Epithelial cell of esophagus (primary cell): Measurements from ENCODE around the gene PLB1.

ENCODE experiments used
- DNase-seq: peaks from one replicate; pipeline ENCODE4 v3.0.0; 2010; ENCODE audit warnings: low read depth
- H3K4me3 ChIP-seq: 2 replicates; pipeline ENCODE4 v1.5.1; 2011; ENCODE audit warnings: mild to moderate bottlenecking, low read length, control low read depth
- TF ChIP-seq, protein P1 (sequence below): IDR thresholded peaks from 2 replicates; pipeline ENCODE4 v1.5.1; 2011; ENCODE audit warnings: low read depth, mild to moderate bottlenecking, low read length, control low read depth, inconsistent platforms; ENCODE audit not compliant: insufficient read depth; ENCODE audit errors: missing control alignments

Gene PLB1

GRCh38 chr2:28558158-28558820 is 62.4 kb downstream of the PLB1 start:
- DNase-seq = no peak
- TF ChIP-seq, protein P1, sequence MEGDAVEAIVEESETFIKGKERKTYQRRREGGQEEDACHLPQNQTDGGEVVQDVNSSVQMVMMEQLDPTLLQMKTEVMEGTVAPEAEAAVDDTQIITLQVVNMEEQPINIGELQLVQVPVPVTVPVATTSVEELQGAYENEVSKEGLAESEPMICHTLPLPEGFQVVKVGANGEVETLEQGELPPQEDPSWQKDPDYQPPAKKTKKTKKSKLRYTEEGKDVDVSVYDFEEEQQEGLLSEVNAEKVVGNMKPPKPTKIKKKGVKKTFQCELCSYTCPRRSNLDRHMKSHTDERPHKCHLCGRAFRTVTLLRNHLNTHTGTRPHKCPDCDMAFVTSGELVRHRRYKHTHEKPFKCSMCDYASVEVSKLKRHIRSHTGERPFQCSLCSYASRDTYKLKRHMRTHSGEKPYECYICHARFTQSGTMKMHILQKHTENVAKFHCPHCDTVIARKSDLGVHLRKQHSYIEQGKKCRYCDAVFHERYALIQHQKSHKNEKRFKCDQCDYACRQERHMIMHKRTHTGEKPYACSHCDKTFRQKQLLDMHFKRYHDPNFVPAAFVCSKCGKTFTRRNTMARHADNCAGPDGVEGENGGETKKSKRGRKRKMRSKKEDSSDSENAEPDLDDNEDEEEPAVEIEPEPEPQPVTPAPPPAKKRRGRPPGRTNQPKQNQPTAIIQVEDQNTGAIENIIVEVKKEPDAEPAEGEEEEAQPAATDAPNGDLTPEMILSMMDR = no peak

DNA sequence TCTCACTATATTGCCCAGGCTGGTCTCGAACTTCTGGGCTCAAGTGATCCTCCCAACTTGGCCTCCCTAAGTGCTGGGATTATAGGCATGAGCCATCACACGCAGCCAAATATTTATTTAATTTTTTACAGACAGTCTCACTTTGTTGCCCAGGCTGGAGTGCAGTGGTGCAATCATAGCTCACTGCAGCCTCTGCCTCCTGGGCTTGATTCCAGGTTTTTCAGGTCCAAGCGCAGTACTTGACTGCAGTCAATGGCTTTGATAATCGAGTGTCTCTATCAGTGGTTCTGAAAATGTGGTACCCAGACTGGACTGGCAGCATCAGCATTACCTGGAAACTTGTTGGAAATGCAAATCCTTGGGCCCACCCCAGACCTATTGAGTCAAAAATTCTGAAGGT is 63.1 kb downstream of the PLB1 start:
- no peak overlapping the region for H3K4me3 ChIP-seq
- TF ChIP-seq, protein P1 = no peak
- DNase-seq = peak; percentile 47

More at GRCh38 chr2:28558158-28558820, 62.4 kb downstream of the PLB1 start:
- H3K4me3 ChIP-seq = no peak overlapping the region

DNA sequence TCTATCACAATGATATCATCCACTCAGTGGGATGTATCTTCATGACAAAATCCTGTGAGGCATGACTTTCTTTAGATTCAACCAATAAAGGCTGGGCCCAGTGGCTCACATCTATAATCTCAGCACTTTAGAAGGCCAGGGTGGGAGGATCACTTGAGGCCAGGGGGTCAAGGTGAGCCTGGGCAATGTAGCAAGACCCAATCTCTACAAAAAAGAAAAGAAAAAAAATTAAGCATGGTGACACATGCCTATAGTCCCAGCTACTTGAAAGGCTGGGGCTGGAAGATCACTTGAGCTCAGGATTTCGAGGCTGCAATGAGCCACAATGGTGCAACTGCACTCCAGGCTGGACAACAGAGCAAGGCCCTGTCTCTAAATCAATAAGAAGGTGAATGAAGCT is 68.0 kb downstream of the PLB1 start:
- TF ChIP-seq, protein P1 = no peak
- DNase-seq = no peak
- H3K4me3 ChIP-seq = no peak overlapping the region

DNA sequence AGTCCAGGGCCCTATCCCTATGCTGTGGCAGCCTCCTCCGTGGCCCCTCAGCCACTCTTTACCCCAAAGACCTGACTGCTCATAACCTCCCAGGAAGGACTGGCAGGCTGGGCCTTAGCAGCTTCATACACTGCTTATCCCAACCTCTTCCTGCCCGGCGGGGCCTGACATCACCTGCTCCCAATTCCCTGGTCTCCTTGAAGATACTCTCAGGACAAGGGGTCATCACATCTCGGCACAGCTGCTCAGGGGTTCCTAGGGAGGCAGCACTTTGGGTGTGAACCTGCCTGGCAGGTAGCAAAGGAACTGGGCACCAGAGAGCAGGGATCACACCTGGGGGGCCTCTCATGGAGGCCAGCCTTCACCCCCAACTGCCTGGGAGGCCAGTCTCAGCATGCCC is 68.5 kb downstream of the PLB1 start:
- H3K4me3 ChIP-seq = no peak overlapping the region
- TF ChIP-seq, protein P1 = no peak
- DNase-seq = no peak

GRCh38 chr2:28565033-28565432 is 69.2 kb downstream of the PLB1 start:
- TF ChIP-seq, protein P1 = no peak
- no peak for DNase-seq

GRCh38 chr2:28565720-28566295 is 69.9 kb downstream of the PLB1 start:
- TF ChIP-seq, protein P1 = no peak
- peak; percentile 99 for DNase-seq
- peak overlapping the region; percentile 48 for H3K4me3 ChIP-seq

More at GRCh38 chr2:28565033-28565432, 69.2 kb downstream of the PLB1 start:
- no peak overlapping the region for H3K4me3 ChIP-seq
